Measurements from ENCODE around the gene UTP4. TPM values are rescaled to one million over a fixed set of nuclear protein-coding genes. Genes with fewer than 3 reads are reported as not detected.

UTP4 gene
- total RNA-seq, 1 donor from 2014 or later = 13.3 TPM

- Mint-ChIP-seq H3K4me3 (peak overlapping the region; percentile 86), H3K4me1 (peaks cover 47% of the 10 kb centered on the region), H3K27me3 (ENCODE audit: insufficient read depth, low read depth) (peaks cover 14% of the 10 kb centered on the region), H3K36me3 (peaks cover 9% of the 10 kb centered on the region), H3K9me3 (no peaks in the 10 kb centered on the region), H3K27ac (no peak overlapping the region)
- Histone ChIP-seq H3K79me2 (ENCODE audit: low read depth) (no peaks in the 10 kb centered on the region), H3K27ac (no peak overlapping the region), H3K9ac (no peak overlapping the region), H3K4me2 (peak overlapping the region; percentile 100), H3F3A (ENCODE audit: low read depth) (peaks cover 37% of the 10 kb centered on the region), H2AFZ (replicated peaks) (peak overlapping the region; percentile 67), H3K36me3 (no peaks in the 10 kb centered on the region), H3K9me3 (ENCODE audit: low read depth) (no peaks in the 10 kb centered on the region), H3K4me3 (peak overlapping the region; percentile 90), H4K20me1 (ENCODE audit: low read depth) (peaks cover 20% of the 10 kb centered on the region), H3K4me1 (peaks cover 28% of the 10 kb centered on the region), H3K27me3 (peaks cover 6% of the 10 kb centered on the region)
- DNase-seq (ENCODE audit: low spot score) = peak; percentile 76
- no peak for TF ChIP-seq EZH2 (IDR thresholded peaks at IDR 0.05)
- no peak for TF ChIP-seq EZH2phosphoT487 (IDR thresholded peaks at IDR 0.05)
- TF ChIP-seq, protein P1, sequence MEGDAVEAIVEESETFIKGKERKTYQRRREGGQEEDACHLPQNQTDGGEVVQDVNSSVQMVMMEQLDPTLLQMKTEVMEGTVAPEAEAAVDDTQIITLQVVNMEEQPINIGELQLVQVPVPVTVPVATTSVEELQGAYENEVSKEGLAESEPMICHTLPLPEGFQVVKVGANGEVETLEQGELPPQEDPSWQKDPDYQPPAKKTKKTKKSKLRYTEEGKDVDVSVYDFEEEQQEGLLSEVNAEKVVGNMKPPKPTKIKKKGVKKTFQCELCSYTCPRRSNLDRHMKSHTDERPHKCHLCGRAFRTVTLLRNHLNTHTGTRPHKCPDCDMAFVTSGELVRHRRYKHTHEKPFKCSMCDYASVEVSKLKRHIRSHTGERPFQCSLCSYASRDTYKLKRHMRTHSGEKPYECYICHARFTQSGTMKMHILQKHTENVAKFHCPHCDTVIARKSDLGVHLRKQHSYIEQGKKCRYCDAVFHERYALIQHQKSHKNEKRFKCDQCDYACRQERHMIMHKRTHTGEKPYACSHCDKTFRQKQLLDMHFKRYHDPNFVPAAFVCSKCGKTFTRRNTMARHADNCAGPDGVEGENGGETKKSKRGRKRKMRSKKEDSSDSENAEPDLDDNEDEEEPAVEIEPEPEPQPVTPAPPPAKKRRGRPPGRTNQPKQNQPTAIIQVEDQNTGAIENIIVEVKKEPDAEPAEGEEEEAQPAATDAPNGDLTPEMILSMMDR (IDR thresholded peaks at IDR 0.05) = no peak
These were observed 25.7 kb upstream of the UTP4 start for GRCh38 chr16:69106491-69107315.

GRCh38 chr16:69107316-69107962 is 25.0 kb upstream of the UTP4 start:
- Histone ChIP-seq H3K9me3 (ENCODE audit: low read depth) (no peaks in the 10 kb centered on the region), H3K9ac (no peak overlapping the region), H2AFZ (replicated peaks) (peak overlapping the region; percentile 67), H3K4me2 (peak overlapping the region; percentile 100), H3K4me1 (peaks cover 21% of the 10 kb centered on the region), H3K79me2 (ENCODE audit: low read depth) (no peaks in the 10 kb centered on the region), H3F3A (ENCODE audit: low read depth) (peaks cover 37% of the 10 kb centered on the region), H3K36me3 (no peaks in the 10 kb centered on the region), H3K27me3 (peaks cover 6% of the 10 kb centered on the region), H3K4me3 (peak overlapping the region; percentile 90), H4K20me1 (ENCODE audit: low read depth) (peaks cover 25% of the 10 kb centered on the region), H3K27ac (no peak overlapping the region)
- H3K36me3 Mint-ChIP-seq = peaks cover 9% of the 10 kb centered on the region
- no peak for TF ChIP-seq EZH2 (IDR thresholded peaks at IDR 0.05)
- TF ChIP-seq, protein P1 (IDR thresholded peaks at IDR 0.05) = peak; percentile 33
- peaks cover 42% of the 10 kb centered on the region for H3K4me1 Mint-ChIP-seq
- peaks cover 14% of the 10 kb centered on the region for H3K27me3 Mint-ChIP-seq (ENCODE audit: insufficient read depth, low read depth)
- peak overlapping the region; percentile 86 for H3K4me3 Mint-ChIP-seq
- H3K9me3 Mint-ChIP-seq = no peaks in the 10 kb centered on the region
- no peak overlapping the region for H3K27ac Mint-ChIP-seq
- peak; percentile 67 for DNase-seq (ENCODE audit: low spot score)

DNA sequence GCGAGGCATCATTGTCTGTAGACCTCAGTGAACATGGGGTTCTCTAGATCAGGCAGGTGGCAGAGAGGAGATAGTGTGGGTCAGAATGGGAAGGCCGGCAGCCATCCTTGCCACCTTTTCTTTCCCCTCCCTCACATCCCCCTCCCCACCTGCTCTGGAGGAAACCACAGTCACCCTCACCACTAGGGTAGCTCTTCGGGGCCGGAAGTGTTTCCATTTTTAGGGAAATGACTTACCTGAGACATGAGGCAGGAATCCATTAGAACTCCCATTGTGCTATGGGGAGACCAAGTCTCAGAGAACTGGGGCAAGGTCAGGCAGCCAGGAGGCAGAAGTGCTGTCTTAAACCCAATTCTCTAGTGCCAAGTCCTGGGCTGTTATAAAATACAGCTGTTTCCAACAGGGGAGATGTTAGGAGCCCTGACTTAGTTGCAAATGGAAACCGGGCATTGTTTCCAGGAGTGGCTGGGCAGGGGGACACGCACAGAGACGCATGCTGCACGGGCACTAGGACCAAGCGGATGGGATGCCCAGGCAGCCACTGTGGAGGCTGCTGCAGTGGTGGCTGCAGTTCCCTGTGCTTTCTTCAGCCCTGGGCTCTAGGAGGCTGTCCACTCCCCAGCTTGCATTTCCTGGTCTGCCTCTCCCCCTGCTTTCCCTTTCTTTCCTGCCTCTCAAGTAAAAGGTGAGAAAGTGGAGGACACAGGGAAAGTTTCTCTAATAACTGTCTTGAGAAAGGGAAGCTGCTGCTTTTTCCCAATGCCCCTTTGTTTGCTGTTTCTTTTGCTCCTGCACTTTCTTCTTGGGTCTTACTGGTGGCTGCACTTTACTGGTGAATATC is 24.2 kb upstream of the UTP4 start:
- H3F3A ChIP-seq (ENCODE audit: low read depth) = peaks cover 37% of the 10 kb centered on the region
- peaks cover 31% of the 10 kb centered on the region for H4K20me1 ChIP-seq (ENCODE audit: low read depth)
- TF ChIP-seq, protein P1 (IDR thresholded peaks at IDR 0.05) = no peak
- TF ChIP-seq EZH2phosphoT487 (IDR thresholded peaks at IDR 0.05) (no peak), EZH2 (IDR thresholded peaks at IDR 0.05) (no peak)
- H3K9me3 Mint-ChIP-seq = no peaks in the 10 kb centered on the region
- H3K9ac ChIP-seq = no peak overlapping the region
- peak overlapping the region; percentile 90 for H3K4me3 ChIP-seq
- H3K4me3 Mint-ChIP-seq = peak overlapping the region; percentile 82
- H3K9me3 ChIP-seq (ENCODE audit: low read depth) = no peaks in the 10 kb centered on the region
- H3K27ac ChIP-seq = no peak overlapping the region
- H3K27ac Mint-ChIP-seq = peak overlapping the region; percentile 69
- DNase-seq (ENCODE audit: low spot score) = peak; percentile 57
- H3K79me2 ChIP-seq (ENCODE audit: low read depth) = no peaks in the 10 kb centered on the region
- H3K27me3 ChIP-seq = peaks cover 6% of the 10 kb centered on the region
- H3K36me3 Mint-ChIP-seq = peaks cover 9% of the 10 kb centered on the region
- H3K27me3 Mint-ChIP-seq (ENCODE audit: insufficient read depth, low read depth) = peaks cover 12% of the 10 kb centered on the region
- H2AFZ ChIP-seq (replicated peaks) = peak overlapping the region; percentile 67
- H3K4me2 ChIP-seq = peak overlapping the region; percentile 100
- H3K4me1 ChIP-seq = peaks cover 18% of the 10 kb centered on the region
- H3K4me1 Mint-ChIP-seq = peaks cover 35% of the 10 kb centered on the region
- no peaks in the 10 kb centered on the region for H3K36me3 ChIP-seq
